Progenitor cell of endocrine pancreas (in vitro differentiated cells): ENCODE results near the gene CALHM4. TPM values are rescaled to one million over a fixed set of nuclear protein-coding genes. Genes with fewer than 3 reads are reported as not detected.

ENCODE experiments used
- DNase-seq: peaks from one replicate; pipeline ENCODE4 v3.0.0; 2021; ENCODE audit warnings: low spot score; ENCODE audit not compliant: unreplicated experiment
- H3K27ac Mint-ChIP-seq: 2 replicates; pipeline ENCODE4 v1.8.0; 2021; ENCODE audit warnings: mild to moderate bottlenecking, moderate library complexity, mixed read lengths
- H3K27me3 Mint-ChIP-seq: 2 replicates; pipeline ENCODE4 v1.8.0; 2021; ENCODE audit warnings: mixed read lengths
- H3K36me3 Mint-ChIP-seq: 2 replicates; pipeline ENCODE4 v1.8.0; 2022; ENCODE audit warnings: mixed read lengths; ENCODE audit not compliant: insufficient read depth
- H3K4me1 Mint-ChIP-seq: 2 replicates; pipeline ENCODE4 v1.8.0; 2021; ENCODE audit warnings: low read depth, mixed read lengths
- H3K4me3 Mint-ChIP-seq: 2 replicates; pipeline ENCODE4 v1.8.0; 2021; ENCODE audit warnings: low read depth, mild to moderate bottlenecking, moderate library complexity, mixed read lengths
- H3K9me3 Mint-ChIP-seq: 2 replicates; pipeline ENCODE4 v1.8.0; 2021; ENCODE audit warnings: low read depth, mixed read lengths
- CTCF ChIP-seq: fragments of 200-600 bp; sonication (generic); IDR thresholded peaks from one replicate; pipeline ENCODE4 v1.5.0; 2021; ENCODE audit warnings: antibody characterized with exemption, mild to moderate bottlenecking; ENCODE audit not compliant: unreplicated experiment
- total RNA-seq: library from RNA; stranded (reverse); gene quantifications from 2 replicates; pipeline ENCODE4 v1.2.1, GENCODE V29; 2021

Gene CALHM4
- total RNA-seq, 1 donor from 2014 or later = not detected

GRCh38 chr6:116556065-116556464 lies 2.5 kb downstream of the CALHM4 start:
- no peak overlapping the region for H3K4me3 Mint-ChIP-seq
- no peak overlapping the region for H3K27ac Mint-ChIP-seq
- H3K36me3 Mint-ChIP-seq = no peaks in the 10 kb centered on the region
- no peaks in the 10 kb centered on the region for H3K9me3 Mint-ChIP-seq
- no peak for DNase-seq
- H3K4me1 Mint-ChIP-seq = peaks cover 4% of the 10 kb centered on the region
- no peaks in the 10 kb centered on the region for H3K27me3 Mint-ChIP-seq
- TF ChIP-seq CTCF = no peak

- no peak for TF ChIP-seq CTCF
- Mint-ChIP-seq H3K36me3 (no peaks in the 10 kb centered on the region), H3K4me1 (peaks cover 1% of the 10 kb centered on the region), H3K27ac (no peak overlapping the region), H3K9me3 (no peaks in the 10 kb centered on the region), H3K27me3 (no peaks in the 10 kb centered on the region), H3K4me3 (no peak overlapping the region)
- DNase-seq = no peak
Measured at GRCh38 chr6:116556814-116557415, 3.4 kb downstream of the CALHM4 start.

GRCh38 chr6:116557893-116558292 lies 4.3 kb downstream of the CALHM4 start:
- TF ChIP-seq CTCF = no peak
- Mint-ChIP-seq H3K9me3 (no peaks in the 10 kb centered on the region), H3K27me3 (no peaks in the 10 kb centered on the region), H3K4me1 (peaks cover 5% of the 10 kb centered on the region), H3K27ac (no peak overlapping the region), H3K36me3 (no peaks in the 10 kb centered on the region), H3K4me3 (no peak overlapping the region)
- no peak for DNase-seq

GRCh38 chr6:116560130-116560529 lies 6.6 kb downstream of the CALHM4 start:
- no peak overlapping the region for H3K27ac Mint-ChIP-seq
- H3K9me3 Mint-ChIP-seq = no peaks in the 10 kb centered on the region
- no peak for DNase-seq
- TF ChIP-seq CTCF = no peak
- no peak overlapping the region for H3K4me3 Mint-ChIP-seq
- no peaks in the 10 kb centered on the region for H3K27me3 Mint-ChIP-seq
- H3K4me1 Mint-ChIP-seq = peaks cover 7% of the 10 kb centered on the region
- no peaks in the 10 kb centered on the region for H3K36me3 Mint-ChIP-seq

- Mint-ChIP-seq H3K27me3 (peaks cover 2% of the 10 kb centered on the region), H3K4me3 (no peak overlapping the region), H3K36me3 (no peaks in the 10 kb centered on the region), H3K4me1 (peaks cover 7% of the 10 kb centered on the region), H3K9me3 (no peaks in the 10 kb centered on the region), H3K27ac (peak overlapping the region; percentile 38)
- peak; percentile 62 for DNase-seq
- TF ChIP-seq CTCF = peak; percentile 94
Measured at GRCh38 chr6:116561377-116562018, 7.9 kb downstream of the CALHM4 start.
